A549 (cell line): Measurements from ENCODE around the gene LGR6. TPM values are rescaled to one million over a fixed set of nuclear protein-coding genes. Genes with fewer than 3 reads are reported as not detected.
A peak's percentile ranks its signal among the peaks of the same experiment; 100 is the strongest.

Experiments
- ATAC-seq, 2 experiments: fragments of 200-7000 bp in 1 of 2; fragments of >200 bp in 1 of 2; cut with Nextera tagmentation in 1 of 2; cut with Tn5 transposase in 1 of 2; 3 replicates each; pipeline versions ENCODE4 v1.8.0 to v1.9.1; 2018 to 2020; ENCODE audit warnings: mild to moderate bottlenecking in 1 of 2, moderate library complexity in 1 of 2
- CTCF ChIA-PET: fragments of 300-600 bp; sonication (Branson Sonifier 250); formaldehyde crosslinking; extraction: SDS; loops from one replicate; lab custom pipeline; 2021; ENCODE audit warnings: antibody characterized with exemption, inconsistent platforms; lab: Yijun Ruan, JAX
- POLR2A ChIA-PET: fragments of 350-600 bp; formaldehyde crosslinking; extraction: SDS; loops from one replicate; lab custom pipeline; 2021; ENCODE audit warnings: antibody characterized with exemption, inconsistent platforms; lab: Yijun Ruan, JAX
- DNase-seq, 2 experiments: peaks; one replicate each; pipeline versions ENCODE4 v3.0.0 to v3.0.0-alpha.2; 2011 to 2016; ENCODE audit warnings: low read depth in 1 of 2, low spot score in 1 of 2
- FAIRE-seq: peaks from 2 replicates; lab custom pipeline; 2011; peaks lifted over from hg19 to GRCh38; lab: Jason Lieb, UNC
- H3K27ac ChIP-seq, 2 experiments: fragments of >200 bp; sonication (Bioruptor Twin); formaldehyde crosslinking; 3 replicates each; pipeline ENCODE4 v1.5.1; 2016 to 2017
- H3K4me1 ChIP-seq: fragments of >200 bp; sonication (Bioruptor Twin); formaldehyde crosslinking; 3 replicates; pipeline ENCODE4 v1.6.1; 2016
- H3K4me2 ChIP-seq: fragments of >200 bp; sonication (Bioruptor Twin); formaldehyde crosslinking; 3 replicates; pipeline ENCODE4 v1.6.1; 2016
- H3K4me3 ChIP-seq: fragments of >200 bp; sonication (Bioruptor Twin); formaldehyde crosslinking; 3 replicates; pipeline ENCODE4 v1.5.1; 2016
- H3K9me3 ChIP-seq: fragments of >200 bp; sonication (Bioruptor Twin); formaldehyde crosslinking; 3 replicates; pipeline ENCODE4 v1.6.1; 2016
- CBX8 ChIP-seq: fragments of 200-600 bp; sonication (generic); IDR thresholded peaks from 2 replicates; pipeline ENCODE4 v1.6.1; 2016
- CEBPB ChIP-seq, 2 experiments: fragments of >200 bp in 1 of 2; sonication (Bioruptor Twin) in 1 of 2; formaldehyde crosslinking in 1 of 2; IDR thresholded peaks; 2 replicates each; pipeline ENCODE4 v1.6.1; 2012 to 2016
- EHF ChIP-seq: fragments of 250-450 bp; sonication (Bioruptor Pico); IDR thresholded peaks from 2 replicates; pipeline ENCODE4 v1.5.0; 2020; ENCODE audit warnings: mild to moderate bottlenecking
- EHMT2 ChIP-seq: fragments of 200-600 bp; sonication (generic); IDR thresholded peaks from 2 replicates; pipeline ENCODE4 v1.6.1; 2016; ENCODE audit warnings: antibody characterized with exemption, low read depth, mild to moderate bottlenecking, moderate library complexity
- ELK1 ChIP-seq: fragments of 150-350 bp; IDR thresholded peaks from 2 replicates; pipeline ENCODE4 v1.6.1; 2014; ENCODE audit warnings: low read depth, mild to moderate bottlenecking, low read length
- ESRRA ChIP-seq: fragments of 150-350 bp; IDR thresholded peaks from 2 replicates; pipeline ENCODE4 v1.6.1; 2014; ENCODE audit warnings: mild to moderate bottlenecking, low read length, borderline replicate concordance
- FOSB ChIP-seq: fragments of 250-450 bp; sonication (Bioruptor Pico); IDR thresholded peaks from 2 replicates; pipeline ENCODE4 v1.5.0; 2020; ENCODE audit warnings: mild to moderate bottlenecking, moderate library complexity
- FOXS1 ChIP-seq: fragments of 250-450 bp; sonication (Bioruptor Pico); IDR thresholded peaks from 2 replicates; pipeline ENCODE4 v1.5.0; 2020; ENCODE audit warnings: mild to moderate bottlenecking, moderate library complexity
- HDAC2 ChIP-seq: fragments of 200-600 bp; sonication (generic); IDR thresholded peaks from 2 replicates; pipeline ENCODE4 v1.6.1; 2016
- HOXB5 ChIP-seq: fragments of 250-450 bp; sonication (Bioruptor Pico); IDR thresholded peaks from 2 replicates; pipeline ENCODE4 v1.5.0; 2020; ENCODE audit warnings: mild to moderate bottlenecking, moderate library complexity
- KDM1A ChIP-seq: fragments of 200-600 bp; sonication (generic); IDR thresholded peaks from 2 replicates; pipeline ENCODE4 v1.6.1; 2016; ENCODE audit warnings: low read depth, mild to moderate bottlenecking
- MAFK ChIP-seq: fragments of 450-650 bp; IDR thresholded peaks from 2 replicates; pipeline ENCODE4 v1.6.1; 2014; ENCODE audit not compliant: partially characterized antibody
- MAZ ChIP-seq: fragments of 150-350 bp; IDR thresholded peaks from 2 replicates; pipeline ENCODE4 v1.6.1; 2014; ENCODE audit warnings: antibody characterized with exemption, low read depth, low read length, borderline replicate concordance
- PBX3 ChIP-seq: IDR thresholded peaks from 2 replicates; pipeline ENCODE4 v1.6.1; 2012
- PHF8 ChIP-seq: fragments of 200-600 bp; sonication (generic); IDR thresholded peaks from 2 replicates; pipeline ENCODE4 v1.6.1; 2016; ENCODE audit warnings: low read depth, mild to moderate bottlenecking, antibody characterized with exemption, moderate library complexity, borderline replicate concordance
- RARB ChIP-seq: fragments of 250-450 bp; sonication (Bioruptor Pico); IDR thresholded peaks from 2 replicates; pipeline ENCODE4 v1.8.0; 2021; ENCODE audit warnings: mild to moderate bottlenecking, moderate library complexity
- SREBF2 ChIP-seq: fragments of 450-650 bp; IDR thresholded peaks from 2 replicates; pipeline ENCODE4 v1.6.1; 2014; ENCODE audit warnings: mild to moderate bottlenecking, moderate library complexity
- ZC3H11A ChIP-seq: fragments of 450-650 bp; IDR thresholded peaks from 2 replicates; pipeline ENCODE4 v1.6.1; 2014; ENCODE audit warnings: antibody characterized with exemption, mild to moderate bottlenecking
- ZSCAN20 ChIP-seq: fragments of 250-450 bp; sonication (Bioruptor Pico); IDR thresholded peaks from 2 replicates; pipeline ENCODE4 v1.8.0; 2022; ENCODE audit warnings: mild to moderate bottlenecking, moderate library complexity
- WGBS: methylation state at CpG from one replicate; pipeline ENCODE4 v1.1.6; 2017; ENCODE audit errors: missing lambda C conversion rate; 5-methylcytosine and 5-hydroxymethylcytosine counted together
- polyA plus RNA-seq, 4 experiments: library from polyadenylated mRNA; depleted of rRNA in 3 of 4; stranded (reverse); fragments of >200 nt; fragmentation: RNase III in 1 of 4; extraction: RNeasy Plus Mini Kit Qiagen cat#74134 plus additional on column Dnase treatment in 1 of 4; gene quantifications; 2 replicates in 3 of 4; 3 replicates in 1 of 4; pipeline ENCODE4 v1.2.3, GENCODE V29; 2011 to 2017
- TF ChIP-seq, protein P1 (sequence below): fragments of 250-450 bp; sonication (Bioruptor Pico); IDR thresholded peaks from 2 replicates; pipeline ENCODE4 v1.5.0; 2020; ENCODE audit warnings: low read depth, mild to moderate bottlenecking, moderate library complexity
- TF ChIP-seq, protein P2 (sequence below): IDR thresholded peaks from 2 replicates; pipeline ENCODE4 v1.6.1; 2012

The LGR6 gene
- polyA plus RNA-seq, 2 of the 4 experiments (the other 2 are of a cell fraction), result 0.84 to 1.1 TPM

GRCh38 chr1:202285908-202286307, 92.3 kb downstream of the LGR6 start:
- peaks cover 48% of the 10 kb centered on the region for H3K4me1 ChIP-seq
- CTCF ChIA-PET, result interaction anchor here (1.1 to 2.5 kb wide), 3 partner anchors 21 to 93 kb away, joined by 3 to 10 read pairs (median 9); no protein-coding TSS in a partner anchor
- FAIRE-seq, result no peak

DNA sequence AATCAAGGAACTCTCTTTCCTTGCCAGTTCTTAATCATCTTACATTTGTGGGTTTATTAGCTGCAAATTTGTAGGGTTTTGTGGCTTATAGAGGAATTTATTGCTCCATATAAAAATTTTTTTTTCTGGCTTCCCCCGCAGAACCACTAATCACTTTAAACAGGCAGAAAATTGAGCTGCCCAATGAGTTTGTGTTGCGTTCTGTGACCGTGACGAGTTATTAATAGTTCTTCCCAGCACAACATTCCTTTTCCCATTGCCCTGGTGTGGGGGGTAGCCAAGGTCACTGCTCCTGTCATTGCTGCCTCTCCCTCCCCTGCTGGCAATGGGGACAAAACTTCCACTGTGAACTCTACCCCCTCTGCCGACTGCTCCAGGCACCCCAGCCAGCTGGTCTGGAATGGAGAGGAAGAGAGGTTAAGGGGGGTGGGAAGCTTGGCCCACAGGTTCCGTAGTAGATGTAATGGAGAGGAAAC, 93.1 kb downstream of the LGR6 start:
- H3K27ac ChIP-seq, result peak overlapping the region in 1 of 2 experiments; percentile 13; a peak in 1 of 6 replicates
- H3K9me3 ChIP-seq, result no peaks in the 10 kb centered on the region
- 84% methylated on average over 6 of the region's 6 CpGs for WGBS
- peaks cover 43% of the 10 kb centered on the region for H3K4me1 ChIP-seq
- ATAC-seq (no peak), DNase-seq (no peak), FAIRE-seq (no peak)
- no peak overlapping the region for H3K4me3 ChIP-seq
- H3K4me2 ChIP-seq, result no peak overlapping the region
- ChIA-PET POLR2A (no interaction called here), CTCF (interaction anchor here (0.8 to 2.5 kb wide), 6 partner anchors 11 to 94 kb away, joined by 3 to 10 read pairs (median 4); no protein-coding TSS in a partner anchor)
- TF ChIP-seq CBX8 (no peak), PBX3 (no peak), ZC3H11A (no peak), RARB (CRISPR knock-in tag) (no peak), HDAC2 (no peak), KDM1A (no peak), MAZ (no peak), EHF (CRISPR knock-in tag) (no peak), SREBF2 (no peak), FOSB (CRISPR knock-in tag) (no peak), MAFK (no peak)
- TF ChIP-seq, protein P1, sequence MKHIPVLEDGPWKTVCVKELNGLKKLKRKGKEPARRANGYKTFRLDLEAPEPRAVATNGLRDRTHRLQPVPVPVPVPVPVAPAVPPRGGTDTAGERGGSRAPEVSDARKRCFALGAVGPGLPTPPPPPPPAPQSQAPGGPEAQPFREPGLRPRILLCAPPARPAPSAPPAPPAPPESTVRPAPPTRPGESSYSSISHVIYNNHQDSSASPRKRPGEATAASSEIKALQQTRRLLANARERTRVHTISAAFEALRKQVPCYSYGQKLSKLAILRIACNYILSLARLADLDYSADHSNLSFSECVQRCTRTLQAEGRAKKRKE, result no peak
- TF ChIP-seq, protein P2, sequence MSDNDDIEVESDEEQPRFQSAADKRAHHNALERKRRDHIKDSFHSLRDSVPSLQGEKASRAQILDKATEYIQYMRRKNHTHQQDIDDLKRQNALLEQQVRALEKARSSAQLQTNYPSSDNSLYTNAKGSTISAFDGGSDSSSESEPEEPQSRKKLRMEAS, result no peak

More at GRCh38 chr1:202285908-202286307, 92.3 kb downstream of the LGR6 start:
- no peak overlapping the region for H3K4me2 ChIP-seq
- H3K9me3 ChIP-seq, result no peaks in the 10 kb centered on the region
- POLR2A ChIA-PET, result no interaction called here
- WGBS, result 81% methylated on average over 3 of the region's 3 CpGs
- H3K27ac ChIP-seq, result peak overlapping the region in 1 of 2 experiments; percentile 13; a peak in 1 of 6 replicates
- no peak overlapping the region for H3K4me3 ChIP-seq
- DNase-seq, result no peak
- ATAC-seq, result no peak
- TF ChIP-seq HOXB5 (CRISPR knock-in tag) (no peak), RARB (CRISPR knock-in tag) (no peak), ELK1 (no peak), CEBPB (IDR thresholded peaks at IDR 0.05) (no peak), ESRRA (no peak), FOXS1 (CRISPR knock-in tag) (no peak), FOSB (CRISPR knock-in tag) (no peak), KDM1A (no peak), EHMT2 (no peak), PBX3 (no peak), PHF8 (no peak), ZSCAN20 (CRISPR knock-in tag) (no peak), MAFK (no peak)
- TF ChIP-seq, protein P1, result no peak
- TF ChIP-seq, protein P2, result no peak
